SJSA1 (cell line): Measurements from ENCODE around the gene GOLGA3. TPM values are rescaled to one million over a fixed set of nuclear protein-coding genes. Genes with fewer than 3 reads are reported as not detected.
"Not testable (repeated sequence)": the region's sequence is repeated elsewhere in the genome, so short reads cannot be mapped to it uniquely, and the experiment has no call there.

ENCODE experiments used
- DNase-seq, 2 experiments: peaks; one replicate each; pipeline ENCODE4 v3.0.0-alpha.2; 2015 to 2020; ENCODE audit warnings: low spot score in 2 of 2, low read depth in 1 of 2
- H3K27ac ChIP-seq: fragments of 250-450 bp; sonication (Bioruptor Pico); 2 replicates; pipeline ENCODE4 v1.5.1; 2020; ENCODE audit warnings: mild to moderate bottlenecking, moderate library complexity
- H3K27me3 ChIP-seq: fragments of 250-450 bp; sonication (Bioruptor Pico); replicated peaks from 2 replicates; pipeline ENCODE4 v1.5.1; 2020; ENCODE audit warnings: mild to moderate bottlenecking, moderate library complexity
- H3K36me3 ChIP-seq: fragments of 250-450 bp; sonication (Bioruptor Pico); 2 replicates; pipeline ENCODE4 v1.5.1; 2020; ENCODE audit warnings: mild to moderate bottlenecking
- H3K4me1 ChIP-seq: fragments of 250-450 bp; sonication (Bioruptor Pico); replicated peaks from 2 replicates; pipeline ENCODE4 v1.6.1; 2021; ENCODE audit warnings: mild to moderate bottlenecking
- H3K4me3 ChIP-seq: fragments of 250-450 bp; sonication (Bioruptor Pico); 2 replicates; pipeline ENCODE4 v1.5.1; 2020; ENCODE audit warnings: mild to moderate bottlenecking
- H3K9me3 ChIP-seq: fragments of 250-450 bp; sonication (Bioruptor Pico); replicated peaks from 2 replicates; pipeline ENCODE4 v1.5.1; 2020; ENCODE audit warnings: mild to moderate bottlenecking
- total RNA-seq: library from RNA; depleted of rRNA; stranded (reverse); fragments of >200 nt; shearing (Covaris generic); gene quantifications from 2 replicates; pipeline ENCODE4 v1.2.3, GENCODE V29; 2014; rRNA removed

Gene GOLGA3
- 52.8 and 71.1 TPM in 2 replicates for total RNA-seq

GRCh38 chr12:132828706-132829534 lies at the start of gene GOLGA3:
Gene GOLGA3, minus strand, starts transcription at chr12:132828869. Its CDS starts 6,741 bp downstream, at chr12:132822128.
- peak within 1 kb of the TSS; percentile 100 for H3K27ac ChIP-seq
- DNase-seq = peak; percentile 87 to 88
- H3K4me3 ChIP-seq = peak within 1 kb of the TSS; percentile 64
- peaks cover 15% of the 10 kb centered on the region for H3K9me3 ChIP-seq
- H3K27me3 ChIP-seq = no peaks in the 10 kb centered on the region
- H3K4me1 ChIP-seq = peaks cover 29% of the 10 kb centered on the region
- peaks cover 41% of the 10 kb centered on the region for H3K36me3 ChIP-seq

- not testable (repeated sequence) for H3K27me3 ChIP-seq, DNase-seq, H3K4me3 ChIP-seq, H3K36me3 ChIP-seq, H3K4me1 ChIP-seq, H3K9me3 ChIP-seq, H3K27ac ChIP-seq
These were observed 46.0 kb upstream of the GOLGA3 start for GRCh38 chr12:132874620-132875019.

- Histone ChIP-seq H3K27ac (no peak overlapping the region), H3K27me3 (no peaks in the 10 kb centered on the region), H3K4me3 (no peak overlapping the region), H3K9me3 (peaks cover 4% of the 10 kb centered on the region; the same call in 1 of the 2 replicates), H3K4me1 (no peaks in the 10 kb centered on the region), H3K36me3 (peaks cover 10% of the 10 kb centered on the region)
- DNase-seq = no peak
These were observed 45.5 kb upstream of the GOLGA3 start for GRCh38 chr12:132874175-132874574.

- no peaks in the 10 kb centered on the region for H3K27me3 ChIP-seq
- H3K36me3 ChIP-seq = peaks cover 10% of the 10 kb centered on the region
- peaks cover 4% of the 10 kb centered on the region; the same call in 1 of the 2 replicates for H3K9me3 ChIP-seq
- no peak overlapping the region for H3K27ac ChIP-seq
- no peaks in the 10 kb centered on the region for H3K4me1 ChIP-seq
- H3K4me3 ChIP-seq = no peak overlapping the region
- DNase-seq = no peak
These were observed 45.1 kb upstream of the GOLGA3 start for GRCh38 chr12:132873724-132874123.

- no peak for DNase-seq
- no peaks in the 10 kb centered on the region for H3K4me1 ChIP-seq
- no peak overlapping the region for H3K27ac ChIP-seq
- H3K36me3 ChIP-seq = peaks cover 10% of the 10 kb centered on the region
- no peaks in the 10 kb centered on the region for H3K27me3 ChIP-seq
- no peak overlapping the region for H3K4me3 ChIP-seq
- peaks cover 4% of the 10 kb centered on the region; the same call in 1 of the 2 replicates for H3K9me3 ChIP-seq
These were observed 44.3 kb upstream of the GOLGA3 start for GRCh38 chr12:132872975-132873421.

GRCh38 chr12:132872073-132872855 lies 43.6 kb upstream of the GOLGA3 start:
- DNase-seq = no peak
- Histone ChIP-seq H3K9me3 (peaks cover 2% of the 10 kb centered on the region; the same call in 1 of the 2 replicates), H3K36me3 (peaks cover 9% of the 10 kb centered on the region), H3K27ac (no peak overlapping the region), H3K4me1 (no peaks in the 10 kb centered on the region), H3K27me3 (no peaks in the 10 kb centered on the region), H3K4me3 (no peak overlapping the region)

GRCh38 chr12:132869551-132869950 lies 40.9 kb upstream of the GOLGA3 start:
- Histone ChIP-seq H3K36me3 (peaks cover 12% of the 10 kb centered on the region; the same call in 1 of the 2 replicates), H3K9me3 (no peaks in the 10 kb centered on the region)
- DNase-seq = no peak

GRCh38 chr12:132866251-132866828 lies 37.7 kb upstream of the GOLGA3 start:
- Histone ChIP-seq H3K4me1 (no peaks in the 10 kb centered on the region), H3K36me3 (0 out of 2 replicates have a peak, but pooled peaks cover 6% of the 10 kb centered on the region), H3K27ac (no peak overlapping the region), H3K27me3 (no peaks in the 10 kb centered on the region), H3K4me3 (no peak overlapping the region), H3K9me3 (no peaks in the 10 kb centered on the region)
- no peak for DNase-seq

More at GRCh38 chr12:132869551-132869950, 40.9 kb upstream of the GOLGA3 start:
- no peak overlapping the region for H3K27ac ChIP-seq
- H3K4me1 ChIP-seq = no peaks in the 10 kb centered on the region
- H3K27me3 ChIP-seq = no peaks in the 10 kb centered on the region
- H3K4me3 ChIP-seq = no peak overlapping the region

GRCh38 chr12:132861558-132861957 lies 32.9 kb upstream of the GOLGA3 start:
- H3K9me3 ChIP-seq = no peaks in the 10 kb centered on the region; the same call in 1 of the 2 replicates
- H3K27ac ChIP-seq = no peak overlapping the region
- peaks cover 10% of the 10 kb centered on the region; the same call in 1 of the 2 replicates for H3K36me3 ChIP-seq
- no peaks in the 10 kb centered on the region for H3K4me1 ChIP-seq
- no peaks in the 10 kb centered on the region for H3K27me3 ChIP-seq
- H3K4me3 ChIP-seq = no peak overlapping the region
- DNase-seq = no peak

GRCh38 chr12:132858718-132859266 lies 30.1 kb upstream of the GOLGA3 start:
- no peaks in the 10 kb centered on the region for H3K27me3 ChIP-seq
- no peak for DNase-seq
- no peak overlapping the region for H3K27ac ChIP-seq
- H3K36me3 ChIP-seq = peaks cover 10% of the 10 kb centered on the region
- H3K9me3 ChIP-seq = no peaks in the 10 kb centered on the region; the same call in 1 of the 2 replicates
- H3K4me3 ChIP-seq = no peak overlapping the region
- H3K4me1 ChIP-seq = no peaks in the 10 kb centered on the region

GRCh38 chr12:132857019-132857418 lies 28.4 kb upstream of the GOLGA3 start:
- DNase-seq, H3K4me1 ChIP-seq, H3K27me3 ChIP-seq, H3K9me3 ChIP-seq, H3K4me3 ChIP-seq, H3K36me3 ChIP-seq, H3K27ac ChIP-seq: not testable (repeated sequence)

- H3K4me3 ChIP-seq = no peak overlapping the region
- H3K36me3 ChIP-seq = peaks cover 10% of the 10 kb centered on the region
- no peaks in the 10 kb centered on the region; the same call in 1 of the 2 replicates for H3K9me3 ChIP-seq
These were observed 27.9 kb upstream of the GOLGA3 start for GRCh38 chr12:132856581-132856980.

GRCh38 chr12:132855211-132855610 lies 26.5 kb upstream of the GOLGA3 start:
- not testable (repeated sequence) for H3K36me3 ChIP-seq, H3K27me3 ChIP-seq, H3K4me3 ChIP-seq, H3K27ac ChIP-seq, H3K4me1 ChIP-seq, H3K9me3 ChIP-seq, DNase-seq

More at GRCh38 chr12:132856581-132856980, 27.9 kb upstream of the GOLGA3 start:
- DNase-seq = no peak
- Histone ChIP-seq H3K27ac (no peak overlapping the region), H3K4me1 (no peaks in the 10 kb centered on the region), H3K27me3 (no peaks in the 10 kb centered on the region)
